ENCODE measurements around the gene CDK5R1.

CDK5R1 gene

DNA sequence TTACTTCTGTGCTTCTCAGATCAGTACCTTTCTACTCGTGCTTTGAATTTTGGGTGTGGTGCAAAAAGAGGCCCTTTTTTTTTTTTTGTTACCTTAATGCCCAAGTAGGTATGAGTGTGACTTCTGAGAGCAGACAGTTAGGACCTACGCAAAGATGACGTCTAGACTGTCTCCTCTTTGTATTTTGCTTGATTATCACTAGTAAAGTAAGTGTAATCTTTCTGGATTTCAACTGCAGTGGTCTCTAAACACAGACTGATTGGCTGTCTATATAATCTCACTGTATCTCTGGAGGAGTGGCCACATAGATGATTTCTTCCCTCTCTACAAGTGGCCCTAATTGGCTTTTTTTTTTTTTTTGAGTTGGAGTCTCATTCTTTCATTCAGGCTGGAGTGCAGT, 11.5 kb upstream of the CDK5R1 start:
- DNase-seq, result no peak

DNA sequence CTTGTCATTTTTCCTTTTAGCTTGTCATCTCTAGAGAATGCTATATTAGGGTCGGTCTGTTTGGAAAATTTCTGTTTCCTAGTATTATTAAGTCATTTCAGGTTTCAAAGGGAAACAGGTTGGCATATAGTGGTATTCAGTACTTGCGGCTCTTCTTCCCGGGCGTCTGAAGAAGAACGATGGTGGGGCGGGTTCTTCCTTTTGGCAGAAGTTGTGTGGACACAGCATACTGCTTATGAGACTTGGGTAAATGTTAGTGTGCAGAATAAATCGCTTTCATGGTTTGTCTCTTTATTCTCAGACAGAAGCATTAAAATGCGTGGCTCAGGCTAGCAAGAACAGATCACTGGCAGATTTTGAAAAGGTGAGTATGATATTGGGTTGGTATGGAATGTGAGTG, 9.6 kb upstream of the CDK5R1 start:
- DNase-seq, result no peak

DNA sequence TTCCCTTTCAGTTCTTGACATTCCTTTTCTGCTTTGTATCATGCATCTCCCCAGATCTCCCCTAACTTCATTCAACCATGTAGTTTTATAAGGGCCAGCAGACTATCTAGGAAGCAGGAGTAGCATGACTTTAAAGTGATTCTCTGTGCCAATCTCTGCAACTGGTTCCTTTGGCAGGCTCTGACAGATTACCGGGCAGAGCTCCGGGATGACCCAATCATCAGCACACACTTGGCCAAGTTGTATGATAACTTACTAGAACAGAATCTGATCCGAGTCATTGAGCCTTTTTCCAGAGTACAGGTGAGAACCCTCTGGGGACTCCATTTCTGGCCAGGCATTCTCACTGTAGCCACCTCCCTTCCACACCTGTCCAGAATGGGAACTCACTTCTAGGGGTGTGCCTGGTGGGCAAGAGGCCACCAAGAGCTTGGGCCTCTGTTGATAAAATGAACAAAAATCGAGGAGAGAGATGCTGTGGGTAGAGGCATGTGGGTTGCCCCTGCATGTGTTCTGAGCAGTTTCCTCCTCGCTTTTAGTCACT, 7.6 kb upstream of the CDK5R1 start:
- no peak for DNase-seq

DNA sequence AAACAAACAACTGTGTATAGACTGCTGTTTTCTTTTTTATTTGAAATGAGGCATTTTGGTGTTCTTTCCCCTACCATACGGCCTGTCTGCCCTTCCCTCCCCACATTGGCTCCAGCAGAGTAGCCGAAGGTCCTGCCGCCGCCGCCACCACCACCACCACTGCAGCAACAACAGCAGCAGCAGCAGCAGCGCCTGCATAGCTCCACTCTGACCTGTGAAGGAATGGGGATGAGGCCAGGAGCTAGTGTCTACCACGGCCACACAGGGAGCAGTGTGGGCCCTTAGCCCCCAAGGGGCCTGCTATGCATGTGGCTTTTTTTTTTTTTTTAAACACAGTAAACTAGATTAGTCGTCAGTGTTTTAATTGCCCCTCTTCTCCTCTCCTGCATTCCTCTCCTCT, 5.6 kb upstream of the CDK5R1 start:
- DNase-seq, result no peak

DNA sequence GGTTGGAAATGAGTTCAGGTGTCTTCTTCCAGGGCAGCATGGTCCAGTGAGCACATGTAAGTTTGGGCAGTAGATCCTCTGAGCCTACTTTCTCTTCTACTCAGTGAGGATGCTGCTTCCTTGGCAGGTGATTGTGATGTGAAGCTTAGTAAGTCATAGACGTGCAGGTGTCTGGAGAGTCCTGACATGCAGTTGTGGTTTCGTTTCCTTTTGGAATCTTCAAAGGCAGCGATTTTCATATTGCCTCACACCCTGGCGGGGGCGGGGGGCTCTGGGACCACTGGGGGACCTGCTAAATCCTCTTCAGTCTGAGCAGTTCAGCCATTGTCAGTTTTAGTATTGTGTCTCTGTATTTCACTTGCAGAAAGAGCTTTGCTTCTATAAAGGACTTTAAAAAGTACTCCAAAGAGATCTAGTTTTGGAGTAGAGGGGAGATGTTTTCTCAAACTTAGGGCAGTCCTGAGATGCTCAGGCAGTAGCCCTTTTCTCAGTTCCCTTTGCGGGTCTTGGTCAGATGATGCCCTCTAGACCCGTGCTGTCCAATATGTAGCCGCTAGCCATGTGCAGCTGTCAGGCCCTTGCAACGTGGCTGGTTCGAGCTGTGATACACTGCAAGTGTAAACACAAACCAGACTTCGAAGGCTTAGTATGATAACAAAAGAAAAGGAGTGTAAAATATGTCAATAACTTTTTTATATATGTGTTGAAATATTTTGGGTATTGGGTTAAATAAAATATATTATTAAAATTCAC, 4.0 kb upstream of the CDK5R1 start:
- no peak for DNase-seq

DNA sequence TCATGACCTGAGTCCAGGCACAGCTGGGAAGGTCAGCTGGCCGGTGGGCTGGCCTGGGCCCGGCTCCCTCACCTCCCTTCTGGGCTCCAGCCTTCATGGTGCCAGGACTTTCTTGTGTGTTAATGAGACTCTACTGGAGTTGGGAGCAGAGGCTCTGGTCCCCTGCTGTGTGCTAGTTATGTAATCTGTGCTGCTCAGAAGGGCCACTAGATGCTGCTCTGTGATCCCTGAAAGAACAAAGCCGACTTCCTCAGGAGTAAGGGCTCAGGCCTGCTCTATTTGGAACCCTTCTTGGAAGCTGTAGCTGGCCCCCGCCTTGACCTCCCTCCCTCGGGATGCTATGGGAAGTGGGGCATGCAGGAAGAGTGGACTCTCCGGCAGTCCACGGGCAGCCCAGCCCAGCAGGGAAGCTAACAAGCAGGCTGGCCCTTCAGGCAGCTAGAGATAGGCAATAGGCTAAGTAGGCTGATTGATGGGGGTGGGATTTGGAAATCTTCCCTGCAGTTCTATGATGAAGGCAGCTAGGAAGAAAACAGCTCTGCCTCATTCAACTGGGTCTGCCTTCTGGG, 3.3 kb upstream of the CDK5R1 start:
- DNase-seq, result peak; percentile 92

DNA sequence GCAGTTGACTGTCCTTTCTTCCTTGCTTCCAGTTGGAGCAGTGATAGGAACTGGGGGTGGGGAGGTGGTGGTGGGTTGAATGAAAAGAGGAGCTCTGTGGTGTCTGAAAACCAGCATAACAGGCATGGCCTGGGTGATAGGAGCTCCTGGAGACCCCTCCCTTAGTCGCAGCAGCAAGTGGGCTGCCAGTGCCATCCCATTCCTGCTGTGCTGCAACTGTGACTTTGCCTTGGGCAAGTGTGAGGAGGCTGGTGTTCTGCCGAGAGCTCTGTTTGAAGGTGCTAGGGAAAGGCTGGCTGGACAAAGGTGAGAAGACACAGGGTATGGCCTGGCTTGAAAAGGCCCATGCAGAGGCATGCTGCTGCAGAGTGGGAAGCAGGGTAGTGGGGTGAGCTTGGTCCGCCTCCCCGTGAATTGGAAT, 2.7 kb upstream of the CDK5R1 start:
- DNase-seq, result no peak

DNA sequence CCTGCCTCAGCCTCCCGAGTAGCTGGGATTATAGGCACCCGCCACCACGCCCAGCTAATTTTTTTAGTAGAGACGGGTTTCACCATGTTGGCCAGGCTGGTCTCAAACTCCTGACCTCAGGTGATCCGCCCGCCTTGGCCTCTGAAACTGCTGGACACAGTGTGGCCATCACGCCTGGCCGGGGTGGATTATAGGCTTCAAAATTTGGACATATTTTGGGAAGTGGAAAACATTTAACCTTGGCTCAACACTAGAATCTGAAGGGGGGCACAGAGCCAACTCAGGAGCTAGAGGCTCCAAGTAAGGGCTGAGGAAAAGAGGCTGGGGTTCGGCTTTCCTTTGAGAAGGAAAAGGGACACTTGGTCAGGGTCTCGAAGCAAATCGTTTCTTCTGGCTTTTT, 2.2 kb upstream of the CDK5R1 start:
- DNase-seq, result no peak

DNA sequence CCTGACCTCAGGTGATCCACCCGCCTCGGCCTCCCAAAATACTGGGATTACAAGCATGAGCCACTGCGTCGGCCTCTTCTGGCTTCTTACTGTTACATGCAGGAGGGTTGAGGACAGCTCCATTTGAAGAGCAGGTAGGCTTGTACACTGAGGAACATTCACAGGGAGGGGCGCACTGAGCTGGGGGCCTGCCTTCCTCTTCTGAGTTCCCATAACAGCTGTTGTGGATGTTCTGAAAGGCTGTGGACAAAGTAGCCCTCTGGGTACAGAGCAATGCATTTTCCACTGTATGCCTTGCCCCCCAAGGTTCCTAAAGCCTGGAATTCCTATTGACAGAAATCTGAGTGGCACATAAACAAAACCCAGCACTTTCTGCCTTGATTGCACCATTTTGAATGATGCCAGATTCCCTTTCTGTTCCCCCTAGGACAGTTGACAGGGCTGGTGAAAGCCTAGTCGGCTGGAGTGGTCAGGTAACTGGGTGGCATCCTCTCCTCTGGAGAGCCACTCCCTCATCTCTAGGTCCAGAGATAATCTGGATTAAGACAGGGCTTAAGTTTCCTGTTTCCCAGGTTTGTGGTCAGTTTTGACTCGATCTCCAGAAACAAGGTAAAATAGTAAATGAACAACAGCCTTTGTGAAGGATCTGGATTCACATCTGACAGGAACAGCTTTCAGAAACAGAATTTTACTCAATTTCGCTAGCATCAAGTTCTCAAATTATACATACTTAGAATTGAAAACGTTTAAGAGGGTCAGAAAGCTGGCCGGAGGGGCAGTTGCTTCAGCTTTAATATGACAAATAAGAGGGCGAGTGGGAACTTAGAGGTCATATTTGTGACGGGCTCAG, 1.3 kb upstream of the CDK5R1 start:
- no peak for DNase-seq

DNA sequence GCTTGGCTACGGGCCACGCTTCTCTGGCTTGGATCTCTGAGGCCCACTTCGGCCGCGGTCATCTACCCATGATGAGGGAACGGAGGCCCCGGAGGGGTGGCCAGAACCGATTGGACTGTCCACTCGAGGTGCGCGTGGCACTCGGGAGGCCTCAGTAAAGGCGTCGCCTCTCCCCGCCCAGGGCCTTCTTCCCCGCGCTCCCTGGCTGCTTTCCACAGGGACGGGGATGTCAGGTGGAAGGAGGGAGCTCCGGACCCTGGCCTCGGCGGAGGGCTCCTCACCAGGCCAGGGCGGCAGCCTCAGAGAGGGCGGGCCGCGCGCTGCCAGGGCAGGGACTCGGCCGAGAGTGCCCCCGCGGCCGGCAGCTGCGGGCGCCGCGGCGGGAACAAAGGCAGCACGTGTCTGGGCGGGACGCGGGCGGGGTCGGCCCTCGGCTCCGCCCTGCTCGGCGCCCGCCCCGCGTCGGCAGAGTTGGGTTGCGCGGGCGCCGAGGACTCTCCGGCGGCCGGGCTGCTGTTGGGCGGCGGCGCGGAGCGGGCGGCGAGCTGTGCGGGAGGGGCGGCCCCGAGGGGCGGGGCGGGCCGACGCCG, 587 bp upstream of the CDK5R1 start:
- peak; percentile 87 for DNase-seq

DNA sequence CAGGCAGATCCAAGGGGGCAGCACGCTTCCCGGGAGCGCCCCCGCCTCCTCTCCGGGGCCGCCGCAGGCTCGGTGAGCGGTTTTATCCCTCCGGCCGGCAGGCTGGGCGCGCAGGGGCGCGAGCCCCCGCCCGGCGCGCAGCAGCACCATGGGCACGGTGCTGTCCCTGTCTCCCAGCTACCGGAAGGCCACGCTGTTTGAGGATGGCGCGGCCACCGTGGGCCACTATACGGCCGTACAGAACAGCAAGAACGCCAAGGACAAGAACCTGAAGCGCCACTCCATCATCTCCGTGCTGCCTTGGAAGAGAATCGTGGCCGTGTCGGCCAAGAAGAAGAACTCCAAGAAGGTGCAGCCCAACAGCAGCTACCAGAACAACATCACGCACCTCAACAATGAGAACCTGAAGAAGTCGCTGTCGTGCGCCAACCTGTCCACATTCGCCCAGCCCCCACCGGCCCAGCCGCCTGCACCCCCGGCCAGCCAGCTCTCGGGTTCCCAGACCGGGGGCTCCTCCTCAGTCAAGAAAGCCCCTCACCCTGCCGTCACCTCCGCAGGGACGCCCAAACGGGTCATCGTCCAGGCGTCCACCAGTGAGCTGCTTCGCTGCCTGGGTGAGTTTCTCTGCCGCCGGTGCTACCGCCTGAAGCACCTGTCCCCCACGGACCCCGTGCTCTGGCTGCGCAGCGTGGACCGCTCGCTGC, 832 bp downstream of the CDK5R1 start:
- DNase-seq, result peak; percentile 42

DNA sequence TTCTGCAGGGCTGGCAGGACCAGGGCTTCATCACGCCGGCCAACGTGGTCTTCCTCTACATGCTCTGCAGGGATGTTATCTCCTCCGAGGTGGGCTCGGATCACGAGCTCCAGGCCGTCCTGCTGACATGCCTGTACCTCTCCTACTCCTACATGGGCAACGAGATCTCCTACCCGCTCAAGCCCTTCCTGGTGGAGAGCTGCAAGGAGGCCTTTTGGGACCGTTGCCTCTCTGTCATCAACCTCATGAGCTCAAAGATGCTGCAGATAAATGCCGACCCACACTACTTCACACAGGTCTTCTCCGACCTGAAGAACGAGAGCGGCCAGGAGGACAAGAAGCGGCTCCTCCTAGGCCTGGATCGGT, 1.4 kb downstream of the CDK5R1 start:
- DNase-seq, result no peak

DNA sequence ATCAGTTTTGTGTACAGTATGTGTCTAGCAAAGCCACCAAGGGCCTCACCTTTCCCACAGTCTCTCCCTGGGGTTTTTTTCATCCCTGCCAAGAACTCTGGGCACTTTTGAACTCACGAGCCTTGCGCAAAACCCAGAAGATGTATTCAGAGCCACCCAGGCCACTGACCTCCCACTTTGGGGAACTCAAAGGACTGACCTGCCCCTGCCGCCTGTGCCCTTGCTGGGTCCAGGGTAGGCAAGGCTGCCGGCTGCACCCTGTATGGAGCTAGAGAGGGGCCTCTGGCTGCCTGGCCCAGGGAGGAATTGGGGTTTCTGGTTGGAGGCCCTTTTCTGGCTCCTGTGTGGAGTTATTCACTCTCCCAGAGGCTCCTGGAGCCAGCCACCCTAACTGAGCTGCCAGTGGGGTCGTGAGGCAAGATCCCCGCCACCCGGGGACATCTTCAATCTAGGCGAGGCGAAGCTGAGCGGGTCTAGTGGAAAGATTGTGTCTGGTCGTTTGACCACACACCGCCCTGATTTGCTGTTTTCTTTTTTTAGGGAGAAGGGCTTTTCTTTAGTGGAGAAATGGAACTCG, 1.9 kb downstream of the CDK5R1 start:
- no peak for DNase-seq

DNA sequence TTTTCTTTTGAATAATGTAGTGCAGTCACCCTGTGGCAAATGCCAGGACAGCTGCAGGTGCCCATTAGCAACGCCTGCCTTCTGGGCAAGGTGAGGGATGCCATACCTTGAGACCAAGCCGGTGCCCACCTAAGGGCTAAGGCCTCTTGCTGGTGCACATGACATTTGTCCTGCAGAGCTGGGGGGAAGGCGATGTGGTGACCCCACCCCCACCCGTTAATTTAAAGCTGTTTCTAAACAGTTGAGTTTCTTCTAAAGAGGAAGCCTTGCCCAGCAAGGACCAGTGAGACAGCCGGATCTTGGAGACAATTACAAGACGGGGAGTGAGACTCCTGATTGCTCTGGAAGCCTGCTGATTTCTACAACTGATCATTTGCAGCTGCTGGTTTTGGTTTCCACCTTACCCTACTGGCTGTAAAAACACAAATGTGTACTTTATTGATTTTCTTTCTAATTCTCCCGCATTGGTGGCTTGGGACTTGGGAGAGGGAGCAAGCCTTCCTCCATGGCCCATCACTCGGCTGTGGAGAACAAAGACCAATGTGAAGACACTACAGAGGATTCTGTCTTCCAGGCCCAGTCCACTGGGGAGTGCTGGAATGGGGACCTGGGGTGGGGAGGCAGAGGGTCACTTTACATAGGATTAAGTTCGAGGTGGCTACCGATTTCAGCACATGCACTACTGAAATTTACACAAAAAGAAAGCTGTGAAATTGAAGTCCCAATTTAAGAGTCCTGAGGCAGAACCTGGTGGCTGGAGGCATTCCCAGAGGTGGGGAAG, 2.7 kb downstream of the CDK5R1 start:
- DNase-seq, result no peak

DNA sequence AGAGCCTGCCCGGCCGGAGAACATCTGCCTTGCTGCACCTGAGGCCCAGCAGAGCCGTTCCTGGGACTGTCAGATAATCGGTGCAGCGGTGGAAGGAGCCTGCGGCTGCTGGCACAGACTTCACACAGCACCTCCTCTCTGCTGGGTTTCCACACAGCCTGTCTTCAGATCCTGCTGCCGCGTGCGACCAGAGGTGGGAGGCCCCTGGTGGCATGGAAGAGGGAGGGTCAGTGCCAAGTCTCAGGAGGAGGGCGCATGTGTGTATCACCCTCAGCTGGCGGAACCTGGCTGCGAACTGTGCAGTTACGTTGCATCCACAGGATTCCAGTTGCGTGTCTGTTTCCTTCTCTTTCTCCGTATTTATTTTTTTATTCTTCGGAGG, 3.3 kb downstream of the CDK5R1 start:
- peak; percentile 90 for DNase-seq

DNA sequence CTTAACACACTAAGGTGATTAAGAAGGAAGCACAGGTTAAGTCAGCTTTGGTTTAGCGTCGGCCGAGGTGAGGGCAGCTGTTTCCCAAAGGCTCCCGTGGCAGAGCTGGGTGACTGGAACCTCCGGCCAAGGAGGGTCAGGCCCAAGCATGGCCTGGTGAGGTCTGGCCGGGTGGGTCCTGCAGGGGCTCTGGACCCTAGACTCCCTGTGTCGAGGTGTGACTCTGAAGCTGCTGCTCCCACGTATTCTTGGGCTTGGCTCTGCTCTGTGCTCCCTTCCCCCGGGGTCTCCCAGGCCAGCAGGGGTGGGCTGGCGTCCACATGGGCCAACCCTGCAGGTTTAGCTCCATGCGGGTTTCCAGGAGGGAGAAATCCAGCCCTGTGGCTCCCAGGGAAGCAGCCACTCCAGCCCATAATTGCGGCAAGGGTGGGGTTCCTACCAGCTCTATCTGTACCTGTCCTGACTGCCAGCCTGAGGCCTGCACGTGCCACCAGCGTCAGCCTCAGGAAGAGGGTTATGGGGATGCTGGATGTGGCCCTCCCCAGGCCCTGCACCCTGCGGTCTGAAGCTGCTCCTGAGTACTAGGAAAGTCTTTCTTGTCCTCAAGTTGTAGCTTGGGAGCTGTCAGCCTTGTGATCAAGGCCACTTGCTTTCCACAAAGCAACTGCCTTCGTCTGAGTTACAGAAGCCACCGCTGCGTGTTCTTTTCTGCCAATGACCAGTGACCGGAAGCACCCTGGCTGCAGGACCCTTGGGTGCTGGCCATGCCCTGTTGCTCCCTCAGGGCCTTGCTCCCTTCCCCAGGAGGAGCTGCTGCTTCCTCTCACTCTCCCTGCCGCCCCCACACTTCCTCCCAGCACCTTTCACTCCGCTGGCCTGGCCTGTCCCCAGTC, 4.8 kb downstream of the CDK5R1 start:
- no peak for DNase-seq

DNA sequence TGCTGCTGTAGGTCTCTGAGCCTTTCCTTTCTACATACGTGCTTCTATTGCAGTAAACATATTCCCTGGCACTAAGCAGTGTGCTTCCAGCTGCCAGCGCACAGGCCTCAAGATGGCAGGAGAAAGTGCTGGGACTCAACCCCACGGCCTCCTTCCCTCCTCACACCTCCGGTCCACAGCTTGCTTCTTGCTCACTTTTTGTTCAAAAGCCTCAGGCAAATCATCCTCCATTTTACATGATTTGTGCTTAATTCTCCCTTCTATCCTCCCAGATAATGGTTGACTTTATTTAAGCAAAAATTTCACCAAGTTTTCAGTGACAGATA, 5.4 kb downstream of the CDK5R1 start:
- no peak for DNase-seq

DNA sequence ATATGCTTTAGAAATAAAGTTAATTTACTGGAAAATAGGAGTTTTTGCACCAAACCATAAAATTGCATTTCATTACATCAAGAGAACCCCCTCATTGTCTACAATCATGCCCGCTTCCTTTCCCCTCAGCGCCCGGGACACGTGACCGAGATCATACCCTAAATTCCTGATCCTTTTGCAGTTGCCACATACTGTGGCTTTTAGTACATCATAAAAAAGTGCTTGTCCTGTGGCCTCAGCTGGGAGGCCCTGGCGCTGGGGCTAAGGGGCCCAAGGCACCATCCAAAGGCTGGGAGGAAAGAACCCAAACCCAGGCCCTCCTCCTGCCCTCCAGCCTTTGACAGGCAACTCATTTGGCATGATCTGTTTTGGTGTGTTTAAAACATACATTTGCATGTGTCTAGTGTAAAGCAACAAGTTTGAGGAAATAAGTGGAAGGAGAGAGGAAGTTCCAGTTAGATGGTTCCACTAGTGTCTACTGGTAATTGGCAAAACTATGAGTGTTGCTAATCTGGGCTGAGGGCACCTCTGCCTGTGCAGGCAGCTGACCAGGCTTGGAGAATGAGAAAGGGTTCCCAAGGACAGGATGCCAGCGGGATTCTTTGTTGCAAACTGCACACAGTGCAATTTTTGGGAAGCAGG, 6.0 kb downstream of the CDK5R1 start:
- no peak for DNase-seq

DNA sequence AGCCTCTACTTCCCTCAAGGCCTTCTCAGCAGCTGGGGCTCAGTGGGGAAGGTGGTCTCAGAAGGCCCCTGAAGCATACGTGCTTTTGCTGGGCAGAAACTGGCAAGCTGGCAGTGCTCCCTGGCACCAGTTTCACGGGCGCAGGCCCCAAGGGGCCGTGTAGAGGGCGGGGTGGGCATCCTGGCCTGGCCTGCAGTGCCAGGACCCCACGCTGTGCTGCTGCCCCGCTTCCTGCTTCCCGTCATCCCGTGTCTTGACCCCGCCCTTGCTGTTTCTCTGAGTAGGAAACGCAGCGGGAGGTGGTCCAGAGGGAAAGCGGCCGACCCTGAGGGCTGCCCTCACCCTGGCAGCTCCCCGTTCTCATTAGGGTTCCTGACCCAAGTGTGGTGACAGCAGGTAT, 6.8 kb downstream of the CDK5R1 start:
- DNase-seq, result no peak

DNA sequence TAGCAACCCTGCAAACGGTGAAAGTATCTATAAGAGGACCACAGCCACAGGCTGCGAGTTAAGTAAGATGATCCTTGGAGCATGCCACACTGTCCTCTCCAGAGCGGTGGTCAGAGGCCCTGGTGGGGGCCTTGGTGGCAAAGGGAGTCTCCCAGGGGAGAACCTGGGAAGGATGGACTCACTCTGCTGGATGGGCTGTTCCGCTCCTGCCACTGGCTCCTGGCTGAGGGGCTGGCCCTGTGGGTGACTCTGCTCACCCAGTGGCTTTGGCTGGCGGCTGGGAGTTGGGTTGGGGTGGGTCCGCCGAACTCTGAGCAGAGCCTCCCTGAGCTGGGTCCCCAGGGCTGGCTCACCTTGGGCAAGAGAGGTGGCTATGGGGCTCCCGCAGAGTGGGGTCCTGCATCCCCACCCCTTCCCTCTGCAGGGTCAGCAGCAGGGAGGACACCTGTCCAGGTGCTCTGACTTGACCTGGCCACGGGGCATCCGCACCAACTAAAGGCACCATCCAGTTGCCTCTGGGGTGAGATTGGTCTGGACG, 7.3 kb downstream of the CDK5R1 start:
- no peak for DNase-seq
